Epithelial cell of alveolus of lung (primary cell): ENCODE data around the gene NAA38. TPM values are rescaled to one million over a fixed set of nuclear protein-coding genes. Genes with fewer than 3 reads are reported as not detected.

Source experiments
- total RNA-seq: library from RNA; depleted of rRNA; stranded (reverse); fragments of >200 nt; gene quantifications from 2 replicates; pipeline ENCODE4 v1.2.1, GENCODE V29; 2015

NAA38 gene
- total RNA-seq = 41.8 and 83.4 TPM in 2 replicates

GRCh38 chr17:7856811-7857712 lies at the start of gene NAA38:
Gene NAA38, minus strand, starts transcription at chr17:7857559. Its CDS starts 96 bp downstream, at chr17:7857463.

GRCh38 chr17:7888184-7888920 lies 31.0 kb upstream of the NAA38 start, which contains the start of gene CHD3:
Gene CHD3, plus strand, starts transcription at chr17:7888789. Its CDS starts 212 bp downstream, at chr17:7889001.

DNA sequence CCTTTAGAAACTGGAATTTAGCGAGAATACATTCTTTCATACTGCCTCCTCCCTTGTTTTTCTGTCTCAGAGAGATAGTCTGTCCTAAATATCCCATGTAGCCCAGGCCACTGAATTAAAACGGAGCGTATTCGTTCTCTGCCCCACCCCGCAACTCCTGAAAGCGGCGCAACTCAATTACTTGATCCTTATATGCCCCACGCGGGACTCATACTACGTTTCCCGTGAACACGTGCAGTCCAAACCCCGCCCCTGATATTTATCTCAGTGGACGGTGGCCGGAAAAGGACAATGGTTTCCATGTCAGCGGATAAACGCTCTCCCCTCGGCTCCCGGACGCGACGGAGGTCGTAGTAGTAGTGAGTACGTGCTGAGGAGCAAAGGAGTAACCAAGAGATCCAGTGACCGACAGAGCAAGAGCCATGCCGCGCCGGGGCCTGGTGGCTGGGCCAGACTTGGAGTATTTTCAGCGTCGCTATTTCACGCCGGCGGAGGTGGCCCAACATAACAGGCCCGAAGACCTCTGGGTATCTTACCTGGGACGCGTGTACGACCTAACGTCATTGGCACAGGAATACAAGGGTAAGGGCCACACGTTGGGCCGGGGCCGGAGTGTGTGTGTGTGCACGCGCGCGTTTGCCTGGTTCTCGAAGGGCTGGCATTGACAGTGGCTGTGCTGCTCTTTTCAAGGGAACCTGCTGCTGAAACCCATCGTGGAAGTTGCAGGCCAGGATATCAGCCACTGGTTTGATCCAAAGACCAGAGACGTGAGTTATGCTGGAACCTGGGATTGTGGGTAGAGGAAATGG lies 558 bp upstream of the NAA38 start, which contains the start of gene CYB5D1:
Gene CYB5D1, plus strand, starts transcription at position 291 of the 809 bp plus-strand sequence. Its CDS starts 132 bp downstream, at position 423.

DNA sequence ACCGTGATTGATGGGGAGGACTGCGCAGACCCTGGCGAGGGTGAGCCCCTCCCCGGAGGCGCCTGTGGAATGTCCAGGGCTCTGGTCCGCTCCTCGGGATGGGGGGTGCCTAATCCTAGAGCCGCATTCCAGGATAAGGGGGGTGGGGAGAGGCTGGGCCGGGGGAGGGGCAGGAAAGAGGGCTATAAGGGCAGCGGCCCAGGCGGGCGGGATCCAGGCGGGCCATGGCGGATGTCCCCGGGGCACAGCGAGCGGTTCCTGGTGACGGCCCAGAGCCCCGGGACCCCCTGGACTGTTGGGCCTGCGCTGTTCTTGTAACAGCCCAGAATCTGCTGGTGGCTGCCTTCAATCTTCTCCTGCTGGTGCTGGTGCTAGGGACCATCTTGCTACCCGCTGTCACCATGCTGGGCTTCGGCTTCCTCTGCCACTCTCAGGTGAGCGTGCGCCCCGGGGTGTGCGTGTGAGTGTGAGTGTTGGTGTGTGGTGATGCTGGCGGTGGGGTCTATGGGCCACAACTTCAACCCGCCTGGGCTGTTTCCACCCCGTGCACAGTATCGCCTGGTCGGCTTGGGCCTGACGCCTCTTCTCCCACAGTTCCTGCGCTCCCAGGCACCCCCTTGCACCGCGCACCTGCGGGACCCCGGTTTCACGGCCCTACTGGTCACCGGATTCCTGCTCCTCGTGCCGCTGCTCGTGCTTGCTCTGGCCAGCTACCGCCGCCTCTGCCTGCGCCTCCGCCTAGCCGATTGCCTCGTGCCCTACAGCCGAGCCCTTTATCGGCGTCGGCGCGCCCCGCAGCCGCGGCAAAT lies 2.3 kb downstream of the NAA38 start, which contains the start of gene TMEM88:
Gene TMEM88, plus strand, starts transcription at position 216 of the 809 bp plus-strand sequence. Its CDS starts 9 bp downstream, at position 225.

DNA sequence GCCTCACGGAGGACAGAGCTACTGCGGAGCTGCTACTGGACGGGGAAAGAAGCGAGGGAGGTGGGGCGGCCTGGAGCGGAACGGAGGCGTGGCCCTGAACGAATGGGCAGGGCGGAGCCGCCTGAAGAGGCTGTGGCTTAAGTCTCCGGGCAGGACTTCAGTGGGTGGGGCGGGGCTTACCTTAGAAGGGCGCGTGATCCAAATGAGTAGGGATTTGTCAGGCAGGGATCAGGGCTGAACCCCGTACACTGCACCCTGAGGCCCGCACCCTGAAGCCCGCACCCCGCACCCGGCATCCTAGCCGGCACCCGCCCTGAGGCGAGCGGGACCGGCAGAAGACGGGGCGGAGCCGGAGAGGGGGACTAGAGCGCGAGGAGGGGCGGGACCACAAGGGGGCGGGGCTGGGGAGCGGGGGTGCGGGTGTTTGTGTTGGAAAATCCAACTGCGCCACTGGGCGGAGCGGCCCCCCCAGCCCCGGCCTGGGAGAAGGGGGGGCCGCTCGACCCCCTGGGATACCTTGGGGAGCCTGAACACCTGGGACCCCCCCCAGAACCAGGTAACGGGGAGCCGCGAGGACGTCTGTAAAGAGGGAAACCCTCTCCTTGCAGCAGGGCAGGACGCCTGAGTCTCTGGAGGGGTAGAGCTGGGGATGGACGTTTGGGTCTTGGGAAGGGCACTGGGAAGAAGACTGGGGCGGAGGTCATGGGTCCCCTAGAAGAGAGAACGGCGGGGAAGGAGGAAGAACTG lies 23.4 kb downstream of the NAA38 start, which contains the start of gene KDM6B:
Gene KDM6B, plus strand, starts transcription at position 423 of the 747 bp plus-strand sequence. CDS start 11,338 bp downstream, outside the sequence.

Other genes starting within 250 kb of the NAA38 start
- 24.8 and 37.5 TPM in 2 replicates for gene FXR2, start 242.7 kb downstream of the NAA38 start, total RNA-seq
- 26.6 and 100 TPM in 2 replicates for gene SAT2, start 229.7 kb downstream of the NAA38 start, total RNA-seq
- gene SHBG, start 227.4 kb downstream of the NAA38 start, total RNA-seq = 0.26 and 1.4 TPM in 2 replicates
- 1.0 TPM in 1 of 2 replicates, not detected in the other for gene ATP1B2, start 206.6 kb downstream of the NAA38 start, total RNA-seq
- gene TP53, start 170.1 kb downstream of the NAA38 start, total RNA-seq = 55.3 and 73.2 TPM in 2 replicates
- 6.7 and 14.0 TPM in 2 replicates for gene WRAP53, start 169.1 kb downstream of the NAA38 start, total RNA-seq
- 1.6 and 8.7 TPM in 2 replicates for gene EFNB3, start 152.4 kb downstream of the NAA38 start, total RNA-seq
- under 0.01 and 0.16 TPM in 2 replicates for gene DNAH2, start 139.8 kb downstream of the NAA38 start, total RNA-seq
- 3.6 and 12.4 TPM in 2 replicates for gene KDM6B, start 23.3 kb downstream of the NAA38 start, total RNA-seq
- gene TMEM88, start 2.5 kb downstream of the NAA38 start, total RNA-seq = 1.9 and 3.3 TPM in 2 replicates
- 2.8 and 6.5 TPM in 2 replicates for gene CYB5D1, start 444 bp upstream of the NAA38 start, total RNA-seq
- 63.2 and 81.6 TPM in 2 replicates for gene CHD3, start 31.2 kb upstream of the NAA38 start, total RNA-seq
- 2.4 and 4.5 TPM in 2 replicates for gene RNF227, start 58.7 kb upstream of the NAA38 start, total RNA-seq
- 0.78 and 2.2 TPM in 2 replicates for gene KCNAB3, start 72.3 kb upstream of the NAA38 start, total RNA-seq
- 51.3 and 66.3 TPM in 2 replicates for gene TRAPPC1, start 74.4 kb upstream of the NAA38 start, total RNA-seq
- 14.1 and 15.3 TPM in 2 replicates for gene CNTROB, start 74.6 kb upstream of the NAA38 start, total RNA-seq
- under 0.01 TPM in 1 of 2 replicates, not detected in the other for gene GUCY2D, start 145.1 kb upstream of the NAA38 start, total RNA-seq
- 0.80 and 0.91 TPM in 2 replicates for gene ALOX15B, start 181.5 kb upstream of the NAA38 start, total RNA-seq
- not detected in 2 replicates for gene ALOX12B, start 230.2 kb upstream of the NAA38 start, total RNA-seq